ENCODE data around the gene ZNF594.
A peak's percentile ranks its signal among the peaks of the same experiment; 100 is the strongest.
"Not testable (repeated sequence)": the region's sequence is repeated elsewhere in the genome, so short reads cannot be mapped to it uniquely, and the experiment has no call there.

The ZNF594 gene

GRCh38 chr17:5191541-5192417, at the start of gene ZNF594:
TSS of gene ZNF594 (minus strand) at chr17:5191868. CDS start at chr17:5184256, 7,612 bp downstream.
- DNase-seq (ENCODE audit: low spot score): peak; percentile 88

GRCh38 chr17:5239769-5240168, 48.1 kb upstream of the ZNF594 start:
- DNase-seq (ENCODE audit: low spot score): not testable (repeated sequence)

GRCh38 chr17:5238333-5238732, 46.7 kb upstream of the ZNF594 start:
- no peak for DNase-seq (ENCODE audit: low spot score)

GRCh38 chr17:5237541-5238016, 45.9 kb upstream of the ZNF594 start:
- peak; percentile 54 for DNase-seq (ENCODE audit: low spot score)

GRCh38 chr17:5236938-5237540, 45.4 kb upstream of the ZNF594 start:
- DNase-seq (ENCODE audit: low spot score): no peak

GRCh38 chr17:5234645-5235576, 43.2 kb upstream of the ZNF594 start, which contains the start of gene SCIMP:
TSS of gene SCIMP (minus strand) at chr17:5234860. CDS start at chr17:5234755, 105 bp downstream.
- peak; percentile 72 for DNase-seq (ENCODE audit: low spot score)

- not testable (repeated sequence) for DNase-seq (ENCODE audit: low spot score)
These were observed 41.8 kb upstream of the ZNF594 start for GRCh38 chr17:5233492-5233891.

GRCh38 chr17:5226940-5227878, 35.5 kb upstream of the ZNF594 start:
- DNase-seq (ENCODE audit: low spot score): no peak

GRCh38 chr17:5225668-5226457, 34.2 kb upstream of the ZNF594 start:
- DNase-seq (ENCODE audit: low spot score): peak; percentile 41

GRCh38 chr17:5221912-5222311, 30.2 kb upstream of the ZNF594 start:
- DNase-seq (ENCODE audit: low spot score): not testable (repeated sequence)

GRCh38 chr17:5220074-5220473, 28.4 kb upstream of the ZNF594 start:
- DNase-seq (ENCODE audit: low spot score): no peak

- no peak for DNase-seq (ENCODE audit: low spot score)
These were observed 27.9 kb upstream of the ZNF594 start for GRCh38 chr17:5219536-5219935.

GRCh38 chr17:5217562-5217961, 25.9 kb upstream of the ZNF594 start:
- DNase-seq (ENCODE audit: low spot score): not testable (repeated sequence)

- no peak for DNase-seq (ENCODE audit: low spot score)
These were observed 19.8 kb upstream of the ZNF594 start for GRCh38 chr17:5211458-5211857.

- DNase-seq (ENCODE audit: low spot score): no peak
These were observed 19.1 kb upstream of the ZNF594 start for GRCh38 chr17:5210614-5211252.

GRCh38 chr17:5210091-5210490, 18.4 kb upstream of the ZNF594 start:
- DNase-seq (ENCODE audit: low spot score): no peak

GRCh38 chr17:5209396-5209795, 17.7 kb upstream of the ZNF594 start:
- no peak for DNase-seq (ENCODE audit: low spot score)

GRCh38 chr17:5203908-5204294, 12.2 kb upstream of the ZNF594 start:
- DNase-seq (ENCODE audit: low spot score): no peak

- DNase-seq (ENCODE audit: low spot score): no peak
These were observed 11.7 kb upstream of the ZNF594 start for GRCh38 chr17:5203178-5203907.
